K562 (cell line): ENCODE data around the gene NFAM1. TPM values are rescaled to one million over a fixed set of nuclear protein-coding genes. Genes with fewer than 3 reads are reported as not detected.

Experiments
- ATF6 ChIP-seq: sonication (generic); formaldehyde crosslinking; IDR thresholded peaks from 2 replicates; pipeline ENCODE4 v1.4.0; 2020; ENCODE audit warnings: mild to moderate bottlenecking, missing genetic modification reagents
- MECOM ChIP-seq: fragments of 250-450 bp; sonication (Bioruptor Pico); IDR thresholded peaks from 2 replicates; pipeline ENCODE4 v1.8.0; 2022; ENCODE audit warnings: inconsistent platforms
- PHTF2 ChIP-seq: fragments of 250-450 bp; sonication (Bioruptor Pico); IDR thresholded peaks from 2 replicates; pipeline ENCODE4 v1.5.0; 2021; ENCODE audit warnings: mild to moderate bottlenecking
- SMARCB1 ChIP-seq: IDR thresholded peaks from 2 replicates; pipeline ENCODE4 v1.6.1; 2011; ENCODE audit warnings: improper control_type of control experiment, low read depth; ENCODE audit not compliant: insufficient read length
- SREBF1 ChIP-seq: fragments of 150-350 bp; IDR thresholded peaks from 2 replicates; pipeline ENCODE4 v1.6.1; 2014; ENCODE audit warnings: antibody characterized with exemption, low read depth, low read length, borderline replicate concordance
- THAP12 ChIP-seq: fragments of 250-450 bp; sonication (Bioruptor Pico); IDR thresholded peaks from 2 replicates; pipeline ENCODE4 v1.9.0; 2021; ENCODE audit warnings: mild to moderate bottlenecking, inconsistent platforms
- ZNF24 ChIP-seq: fragments of 450-650 bp; IDR thresholded peaks from 2 replicates; pipeline ENCODE4 v1.6.1; 2016
- ZNF318 ChIP-seq, 2 experiments: fragments of 450-650 bp; IDR thresholded peaks; 2 replicates each; pipeline ENCODE4 v1.6.1; 2016; ENCODE audit warnings: mild to moderate bottlenecking in 2 of 2, borderline replicate concordance in 1 of 2, low read depth in 1 of 2, moderate library complexity in 1 of 2
- ZNF561 ChIP-seq: fragments of 450-650 bp; formaldehyde crosslinking; conservative IDR thresholded peaks from 2 replicates; pipeline ENCODE4 v1.4.0; 2020; ENCODE audit warnings: mild to moderate bottlenecking, moderate library complexity
- polyA plus RNA-seq, 8 experiments: library from polyadenylated mRNA; depleted of rRNA in 4 of 8; stranded (reverse) in 5 of 8; unstranded in 3 of 8; fragments of >200 nt; fragmentation: Nextera tagmentation in 2 of 8; fragmentation: Illumina TruSeq in 1 of 8; extraction: Ambion mirVana in 2 of 8; extraction: Trizol in 1 of 8; gene quantifications; 2 replicates each; pipeline versions ENCODE4 v1.2.1 to v1.2.3, GENCODE V29; 2011 to 2014; ENCODE audit warnings: inconsistent platforms in 1 of 8, missing spikeins in 1 of 8
- total RNA-seq, 7 experiments: library from RNA; depleted of rRNA in 6 of 7; stranded (reverse); fragments of >200 nt in 6 of 7; fragmentation: Illumina TruSeq in 2 of 7; extraction: Trizol in 2 of 7; gene quantifications; 2 replicates each; pipeline versions ENCODE4 v1.2.1 to v1.2.3, GENCODE V29; 2011 to 2021; ENCODE audit warnings: low replicate concordance in 1 of 7

NFAM1 gene
- total and polyA plus RNA-seq, 9 of the 15 experiments (the other 6 are each of a cell fraction or from before 2014, with no cell fraction given), result 0.01 to 0.18 (median 0.03) TPM; not detected in 5

- TF ChIP-seq ZNF318 (IDR thresholded peaks at IDR 0.05; ENCODE audit: borderline replicate concordance in 1 of 2, low read depth in 1 of 2) (no peak), ZNF561 (CRISPR knock-in tag) (no peak), SMARCB1 (no peak), MECOM (CRISPR knock-in tag) (no peak), PHTF2 (no peak), ATF6 (CRISPR knock-in tag) (no peak), THAP12 (CRISPR knock-in tag) (no peak), ZNF24 (no peak), SREBF1 (no peak)
Observed at GRCh38 chr22:42428025-42428424, 4.2 kb downstream of the NFAM1 start (continued).
